Activated CD8-positive, alpha-beta T cell treated with anti-CD3 and anti-CD28 coated beads, Interleukin-2, amount 10 ng/mL, durations not matched to agents 7 days and 5 days (primary cell): ENCODE data around the gene CRISP1. TPM values are rescaled to one million over a fixed set of nuclear protein-coding genes. Genes with fewer than 3 reads are reported as not detected.
"Not testable (repeated sequence)": the region's sequence is repeated elsewhere in the genome, so short reads cannot be mapped to it uniquely, and the experiment has no call there.

Source experiments
- ATAC-seq: fragments of 150-1000 bp; cut with Tn5 transposase; one replicate; pipeline ENCODE4 v1.10.0; 2021; ENCODE audit warnings: moderate library complexity
- CTCF ChIA-PET: fragments of 350-600 bp; sonication (Branson Sonifier 250); formaldehyde crosslinking; loops from one replicate; lab custom pipeline; 2021; ENCODE audit warnings: antibody characterized with exemption; lab: Charles Lee
- POLR2A ChIA-PET: fragments of 350-600 bp; sonication (Branson Sonifier 250); formaldehyde crosslinking; loops from one replicate; lab custom pipeline; 2021; ENCODE audit warnings: antibody characterized with exemption; lab: Charles Lee
- DNase-seq: peaks from one replicate; pipeline ENCODE4 v3.0.0-alpha.2; 2020
- H3K27ac Mint-ChIP-seq: one replicate; pipeline ENCODE4 v1.8.0; 2021; ENCODE audit warnings: mild to moderate bottlenecking, mixed read lengths
- H3K27me3 Mint-ChIP-seq: one replicate; pipeline ENCODE4 v1.8.0; 2021; ENCODE audit warnings: low read depth, mixed read lengths
- H3K36me3 Mint-ChIP-seq: one replicate; pipeline ENCODE4 v1.8.0; 2021; ENCODE audit warnings: low read depth, mixed read lengths
- H3K4me1 Mint-ChIP-seq: one replicate; pipeline ENCODE4 v1.8.0; 2021; ENCODE audit warnings: low read depth, mixed read lengths
- H3K4me3 Mint-ChIP-seq: one replicate; pipeline ENCODE4 v1.8.0; 2021; ENCODE audit warnings: mild to moderate bottlenecking, mixed read lengths
- H3K9me3 Mint-ChIP-seq: one replicate; pipeline ENCODE4 v1.8.0; 2022; ENCODE audit warnings: mixed read lengths; ENCODE audit not compliant: insufficient read depth
- total RNA-seq, 2 experiments: library from RNA; stranded (reverse); gene quantifications; one replicate each; pipeline ENCODE4 v1.2.3, GENCODE V29; 2021

The CRISP1 gene, protein sequence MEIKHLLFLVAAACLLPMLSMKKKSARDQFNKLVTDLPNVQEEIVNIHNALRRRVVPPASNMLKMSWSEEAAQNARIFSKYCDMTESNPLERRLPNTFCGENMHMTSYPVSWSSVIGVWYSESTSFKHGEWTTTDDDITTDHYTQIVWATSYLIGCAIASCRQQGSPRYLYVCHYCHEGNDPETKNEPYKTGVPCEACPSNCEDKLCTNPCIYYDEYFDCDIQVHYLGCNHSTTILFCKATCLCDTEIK
- total RNA-seq = not detected

- Mint-ChIP-seq H3K27ac (no peak within 1 kb of the TSS), H3K4me3 (no peak within 1 kb of the TSS), H3K27me3 (no peaks in the 10 kb centered on the region), H3K4me1 (no peaks in the 10 kb centered on the region), H3K36me3 (no peaks in the 10 kb centered on the region), H3K9me3 (no peaks in the 10 kb centered on the region)
- CTCF ChIA-PET = no interaction called here
- no peak for DNase-seq
- POLR2A ChIA-PET = no interaction called here
- ATAC-seq = no peak
These were observed at the start of gene CRISP1 for GRCh38 chr6:49866485-49866943. Gene CRISP1, minus strand, starts transcription at chr6:49866535. Its CDS starts 9,135 bp downstream, at chr6:49857400.

- Mint-ChIP-seq H3K4me1 (no peaks in the 10 kb centered on the region), H3K4me3 (no peak overlapping the region), H3K9me3 (peaks cover 3% of the 10 kb centered on the region), H3K27ac (no peak overlapping the region), H3K36me3 (no peaks in the 10 kb centered on the region), H3K27me3 (no peaks in the 10 kb centered on the region)
- ATAC-seq (no peak), DNase-seq (no peak)
- ChIA-PET CTCF (no interaction called here), POLR2A (no interaction called here)
These were observed 48.7 kb upstream of the CRISP1 start for GRCh38 chr6:49915035-49915434.

DNA sequence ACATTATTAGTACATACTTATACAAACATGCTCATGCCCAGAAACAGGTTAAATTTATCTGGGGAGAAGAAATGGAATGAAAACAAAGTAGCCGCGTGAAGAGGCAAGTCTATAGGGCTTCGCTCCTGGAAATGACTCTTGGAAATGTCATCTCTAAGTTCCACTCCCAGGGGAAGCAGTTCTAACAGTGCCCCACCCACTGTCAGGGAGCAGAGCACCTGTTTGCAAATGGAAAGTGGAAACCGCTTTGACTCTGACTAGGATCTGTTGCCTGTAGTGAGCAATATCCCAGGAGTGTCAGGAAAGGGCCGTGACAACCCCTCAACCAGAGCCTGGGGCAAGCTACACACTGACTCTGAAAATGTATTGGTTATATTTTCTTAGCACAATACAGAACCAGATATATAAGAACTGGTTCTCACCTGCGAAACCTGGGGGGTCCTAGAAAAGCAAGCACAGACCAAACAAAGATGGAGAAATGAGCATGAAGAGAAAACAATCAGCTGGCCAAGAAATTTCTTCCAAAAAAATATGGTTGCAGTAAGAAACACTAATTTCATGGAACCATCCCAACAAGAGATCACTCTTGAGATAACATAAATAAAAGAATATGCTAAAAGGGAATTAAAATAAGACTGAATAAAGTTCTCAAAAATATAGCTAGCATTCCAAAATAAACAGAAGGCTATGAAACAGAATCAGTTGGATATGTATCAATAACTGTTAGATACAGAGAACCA lies 47.5 kb upstream of the CRISP1 start:
- Mint-ChIP-seq H3K27ac (no peak overlapping the region), H3K27me3 (no peaks in the 10 kb centered on the region), H3K9me3 (peaks cover 3% of the 10 kb centered on the region), H3K36me3 (no peaks in the 10 kb centered on the region), H3K4me1 (no peaks in the 10 kb centered on the region), H3K4me3 (no peak overlapping the region)
- ATAC-seq (no peak), DNase-seq (no peak)
- CTCF ChIA-PET = no interaction called here
- POLR2A ChIA-PET = no interaction called here

GRCh38 chr6:49912196-49912595 lies 45.9 kb upstream of the CRISP1 start:
- H3K4me1 Mint-ChIP-seq = no peaks in the 10 kb centered on the region
- no peaks in the 10 kb centered on the region for H3K27me3 Mint-ChIP-seq
- no peak overlapping the region for H3K4me3 Mint-ChIP-seq
- DNase-seq = no peak
- no peaks in the 10 kb centered on the region for H3K9me3 Mint-ChIP-seq
- ChIA-PET POLR2A (no interaction called here), CTCF (no interaction called here)
- no peaks in the 10 kb centered on the region for H3K36me3 Mint-ChIP-seq
- H3K27ac Mint-ChIP-seq = no peak overlapping the region
- ATAC-seq = no peak

GRCh38 chr6:49911252-49911651 lies 44.9 kb upstream of the CRISP1 start:
- H3K27ac Mint-ChIP-seq = no peak overlapping the region
- H3K9me3 Mint-ChIP-seq = no peaks in the 10 kb centered on the region
- no peaks in the 10 kb centered on the region for H3K4me1 Mint-ChIP-seq
- DNase-seq = no peak
- H3K4me3 Mint-ChIP-seq = no peak overlapping the region
- ATAC-seq = no peak
- H3K36me3 Mint-ChIP-seq = no peaks in the 10 kb centered on the region
- POLR2A ChIA-PET = no interaction called here
- CTCF ChIA-PET = no interaction called here
- H3K27me3 Mint-ChIP-seq = no peaks in the 10 kb centered on the region

DNA sequence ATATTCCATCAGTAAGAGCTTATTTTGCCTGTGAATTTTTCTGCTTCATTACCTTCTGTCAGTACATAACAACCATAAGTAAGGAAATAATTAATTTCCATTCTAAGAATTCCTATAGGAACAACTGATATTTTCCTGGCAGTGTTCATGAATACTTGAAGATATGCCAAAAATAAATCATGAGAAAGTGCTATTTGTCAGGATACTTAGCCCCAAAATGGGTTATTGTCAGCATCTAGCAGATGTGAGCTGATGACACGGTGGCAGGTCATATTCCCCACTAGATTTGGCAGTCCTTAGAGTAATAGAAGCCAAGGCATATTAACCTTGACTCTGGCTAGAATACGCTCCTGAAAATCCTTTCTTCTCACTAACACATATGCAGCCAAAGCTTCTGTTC lies 43.2 kb upstream of the CRISP1 start:
- no peak for ATAC-seq
- H3K36me3 Mint-ChIP-seq = no peaks in the 10 kb centered on the region

DNA sequence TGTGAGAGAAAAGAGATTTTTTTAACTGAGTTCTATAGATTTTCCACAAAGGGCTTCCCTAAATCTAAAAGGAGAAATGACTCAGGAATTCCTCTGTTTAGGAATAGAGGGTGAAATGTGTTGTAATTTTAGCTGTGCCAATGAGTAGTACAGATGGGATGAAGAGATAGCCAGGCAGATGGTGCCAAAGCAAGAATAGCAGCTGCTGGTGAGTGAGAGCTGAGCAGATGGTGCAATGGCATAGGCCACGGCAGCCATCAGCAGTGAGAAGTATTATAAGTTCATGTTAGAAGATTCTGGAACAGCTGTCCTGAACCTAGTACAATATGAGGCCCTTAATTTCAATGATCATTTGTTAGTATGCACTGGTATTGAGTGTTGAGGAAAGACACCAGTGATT lies 40.2 kb upstream of the CRISP1 start:
- Mint-ChIP-seq H3K27ac (no peak overlapping the region), H3K9me3 (no peaks in the 10 kb centered on the region), H3K36me3 (no peaks in the 10 kb centered on the region), H3K4me3 (no peak overlapping the region), H3K4me1 (no peaks in the 10 kb centered on the region), H3K27me3 (no peaks in the 10 kb centered on the region)
- DNase-seq = no peak
- no peak for ATAC-seq
- CTCF ChIA-PET = no interaction called here
- POLR2A ChIA-PET = no interaction called here

More for the DNA sequence above, 43.2 kb upstream of the CRISP1 start:
- Mint-ChIP-seq H3K9me3 (no peaks in the 10 kb centered on the region), H3K4me3 (no peak overlapping the region), H3K4me1 (no peaks in the 10 kb centered on the region), H3K27ac (no peak overlapping the region), H3K27me3 (no peaks in the 10 kb centered on the region)
- no peak for DNase-seq
- ChIA-PET CTCF (no interaction called here), POLR2A (no interaction called here)

DNA sequence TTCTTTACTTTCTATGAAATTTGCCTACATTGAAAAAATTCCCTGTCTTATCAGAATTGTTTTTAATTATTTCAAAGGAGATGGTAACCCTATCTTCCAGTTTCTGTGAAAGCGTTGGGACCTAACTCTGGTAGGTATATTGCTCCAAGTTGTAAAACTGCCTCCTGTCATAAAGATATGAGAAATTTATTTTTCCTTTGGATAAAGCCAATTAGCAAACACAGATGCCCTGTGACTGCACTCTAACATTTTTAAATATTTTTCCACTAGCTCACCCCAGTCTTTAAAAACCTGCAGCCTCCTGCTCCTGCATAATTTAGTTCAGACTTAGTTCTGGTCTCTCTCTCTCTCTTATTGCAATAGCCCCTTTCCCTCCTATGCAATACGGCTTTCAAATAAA lies 39.0 kb upstream of the CRISP1 start:
- Mint-ChIP-seq H3K27me3 (no peaks in the 10 kb centered on the region), H3K4me3 (no peak overlapping the region), H3K4me1 (no peaks in the 10 kb centered on the region), H3K36me3 (no peaks in the 10 kb centered on the region), H3K9me3 (no peaks in the 10 kb centered on the region), H3K27ac (no peak overlapping the region)
- no peak for DNase-seq
- POLR2A ChIA-PET = no interaction called here
- CTCF ChIA-PET = no interaction called here
- no peak for ATAC-seq

DNA sequence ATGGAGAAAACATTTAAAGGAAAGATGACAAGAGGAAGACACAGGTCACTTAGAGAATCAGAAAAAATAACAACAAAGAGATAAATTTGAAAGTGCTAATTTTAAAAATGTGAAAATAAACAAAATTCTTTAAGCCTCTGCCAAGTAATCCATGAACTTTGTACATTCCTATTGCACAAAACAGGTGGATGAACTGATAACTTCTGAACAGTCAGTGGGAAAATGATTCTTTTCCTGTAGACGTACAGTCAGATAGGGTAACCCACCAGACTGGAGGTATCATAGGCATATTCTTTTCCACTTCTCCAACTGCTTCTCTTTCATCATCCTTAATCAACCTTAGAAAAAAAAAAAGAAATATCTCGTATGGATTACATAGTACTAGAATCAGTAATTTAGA lies 36.5 kb upstream of the CRISP1 start:
- CTCF ChIA-PET = no interaction called here
- Mint-ChIP-seq H3K4me3 (no peak overlapping the region), H3K36me3 (no peaks in the 10 kb centered on the region), H3K27me3 (no peaks in the 10 kb centered on the region), H3K27ac (no peak overlapping the region), H3K9me3 (no peaks in the 10 kb centered on the region), H3K4me1 (no peaks in the 10 kb centered on the region)
- no peak for DNase-seq
- POLR2A ChIA-PET = no interaction called here
- ATAC-seq = no peak

DNA sequence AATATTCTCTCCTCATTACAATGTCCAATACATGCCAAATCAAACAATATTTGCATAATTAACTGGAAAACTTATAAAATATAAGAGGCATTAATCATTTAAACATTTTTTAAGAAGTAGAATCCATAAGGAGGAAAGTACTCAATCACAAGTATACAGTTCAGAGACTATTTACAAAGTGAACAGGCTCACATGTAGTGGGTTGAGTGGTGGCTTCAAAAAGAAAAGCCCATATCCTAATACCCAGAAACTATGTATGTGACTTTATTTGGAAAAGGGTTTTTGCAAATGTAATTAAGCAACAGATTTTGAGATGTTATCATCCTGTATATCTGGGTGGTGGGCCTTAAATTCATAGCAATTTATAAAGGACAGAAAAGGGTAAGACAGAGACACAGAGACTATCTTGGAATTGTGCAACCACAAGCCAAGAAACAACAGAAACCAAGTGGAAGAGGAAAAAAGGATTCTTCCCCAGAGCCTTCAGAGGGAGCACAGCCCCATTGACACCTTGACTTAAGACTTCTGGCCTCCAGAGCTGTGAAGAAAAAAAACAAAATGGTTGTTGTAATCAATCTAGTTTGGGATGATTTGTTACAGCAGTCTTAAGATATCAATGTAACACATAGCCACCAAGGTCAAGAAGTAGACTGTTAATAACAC lies 32.7 kb upstream of the CRISP1 start:
- ChIA-PET POLR2A (no interaction called here), CTCF (no interaction called here)
- Mint-ChIP-seq H3K4me3 (no peak overlapping the region), H3K4me1 (no peaks in the 10 kb centered on the region), H3K27me3 (no peaks in the 10 kb centered on the region), H3K27ac (no peak overlapping the region), H3K36me3 (no peaks in the 10 kb centered on the region), H3K9me3 (peaks cover 9% of the 10 kb centered on the region)
- ATAC-seq (no peak), DNase-seq (no peak)

DNA sequence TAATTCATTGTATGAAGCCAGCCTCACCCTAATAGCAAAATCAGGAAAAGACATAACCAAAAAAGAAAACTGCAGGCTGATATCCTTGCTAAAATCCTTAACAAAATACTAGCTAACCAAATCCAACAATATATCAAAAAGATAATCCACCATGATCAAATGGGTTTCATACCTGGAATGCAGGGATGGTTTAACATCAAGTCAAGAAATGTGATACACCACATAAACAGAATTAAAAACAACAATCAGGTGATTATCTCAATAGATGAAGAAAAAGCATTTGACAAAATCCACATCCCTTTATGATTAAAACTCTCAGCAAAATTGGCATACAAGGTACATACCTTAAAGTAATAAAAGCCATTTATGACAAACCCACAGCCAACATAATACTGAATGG lies 29.2 kb upstream of the CRISP1 start:
- H3K4me1 Mint-ChIP-seq, H3K27ac Mint-ChIP-seq, H3K4me3 Mint-ChIP-seq, H3K9me3 Mint-ChIP-seq, DNase-seq, ATAC-seq, H3K27me3 Mint-ChIP-seq, CTCF ChIA-PET, H3K36me3 Mint-ChIP-seq, POLR2A ChIA-PET: not testable (repeated sequence)

DNA sequence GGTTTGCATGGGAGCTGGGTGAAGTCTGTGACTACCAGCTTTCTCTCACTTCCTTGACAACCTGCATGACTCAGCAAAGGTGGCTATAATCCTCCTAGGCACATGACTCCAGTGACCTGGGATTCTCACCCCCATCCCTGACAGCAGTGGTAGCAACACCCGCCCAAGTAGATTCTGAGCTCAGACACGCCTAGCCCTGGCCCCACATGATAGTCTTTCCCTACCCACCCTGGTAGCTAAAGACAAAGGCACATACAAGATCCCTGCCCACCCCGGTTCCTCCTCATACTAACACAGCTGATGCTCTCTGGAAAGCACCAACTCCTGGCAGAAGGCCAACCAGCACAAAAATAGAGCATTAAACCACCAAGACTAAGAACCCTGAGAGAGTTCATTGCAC lies 25.9 kb upstream of the CRISP1 start:
- ChIA-PET CTCF (no interaction called here), POLR2A (no interaction called here)
- Mint-ChIP-seq H3K4me1 (peaks cover 2% of the 10 kb centered on the region), H3K36me3 (no peaks in the 10 kb centered on the region), H3K27ac (no peak overlapping the region), H3K9me3 (peaks cover 9% of the 10 kb centered on the region), H3K27me3 (no peaks in the 10 kb centered on the region), H3K4me3 (no peak overlapping the region)
- no peak for DNase-seq
- ATAC-seq = no peak
